Epithelial cell of prostate (primary cell): ENCODE data around the gene LRBA.
"Not testable (repeated sequence)": the region's sequence is repeated elsewhere in the genome, so short reads cannot be mapped to it uniquely, and the experiment has no call there.

ENCODE experiments used
- DNase-seq: peaks from one replicate; pipeline ENCODE4 v3.0.0-alpha.2; 2011; ENCODE audit warnings: low read depth, low spot score
- H3K27ac ChIP-seq: fragments of 450-650 bp; 2 replicates; pipeline ENCODE4 v1.5.1; 2017; ENCODE audit warnings: mild to moderate bottlenecking

The LRBA gene

DNA sequence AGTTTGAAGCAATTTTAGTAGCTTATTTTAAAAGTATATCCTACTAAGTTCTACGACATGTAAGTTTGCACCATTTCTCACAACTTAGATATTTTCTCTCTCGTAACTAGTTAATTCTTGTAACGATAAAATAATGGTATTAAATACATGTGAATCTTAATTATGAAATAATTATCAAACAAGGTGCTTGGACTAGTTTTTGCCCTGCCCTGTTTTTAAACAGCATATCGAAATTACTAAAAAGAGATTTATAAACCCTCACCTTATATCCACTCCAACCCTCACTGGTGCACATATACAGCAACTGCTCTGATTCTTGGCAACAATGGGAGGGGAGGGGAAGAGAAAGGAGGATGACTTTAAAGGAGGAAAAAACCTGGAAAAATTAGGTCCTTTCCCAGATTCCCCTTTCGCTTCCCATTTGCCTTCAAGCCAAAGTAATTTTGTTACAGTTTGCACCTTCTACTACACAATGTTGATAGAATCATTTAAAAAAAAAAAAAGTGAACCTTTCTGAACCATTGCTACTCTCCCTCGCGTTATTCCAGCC lies 434.0 kb downstream of the LRBA start:
- DNase-seq = no peak
- no peak overlapping the region for H3K27ac ChIP-seq

DNA sequence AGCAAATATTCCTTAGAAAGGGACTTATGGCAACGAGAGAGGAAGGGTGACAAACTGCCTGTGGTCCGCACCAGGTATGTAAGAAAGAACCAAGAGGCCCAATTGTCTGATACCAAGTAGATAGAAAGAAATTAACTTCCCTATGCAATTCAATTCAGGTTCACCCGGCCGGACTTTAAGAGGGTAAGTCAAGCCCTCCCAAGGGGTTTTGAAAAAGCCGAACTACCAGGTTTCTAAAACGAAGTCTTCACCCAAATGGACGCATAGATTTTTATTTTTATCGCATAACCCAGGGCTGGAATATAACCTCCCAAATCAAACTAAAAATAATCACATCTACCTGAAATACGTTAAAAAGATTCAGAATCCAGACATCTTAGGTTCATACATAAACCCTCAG lies 434.8 kb downstream of the LRBA start:
- no peak for DNase-seq
- no peak overlapping the region for H3K27ac ChIP-seq

DNA sequence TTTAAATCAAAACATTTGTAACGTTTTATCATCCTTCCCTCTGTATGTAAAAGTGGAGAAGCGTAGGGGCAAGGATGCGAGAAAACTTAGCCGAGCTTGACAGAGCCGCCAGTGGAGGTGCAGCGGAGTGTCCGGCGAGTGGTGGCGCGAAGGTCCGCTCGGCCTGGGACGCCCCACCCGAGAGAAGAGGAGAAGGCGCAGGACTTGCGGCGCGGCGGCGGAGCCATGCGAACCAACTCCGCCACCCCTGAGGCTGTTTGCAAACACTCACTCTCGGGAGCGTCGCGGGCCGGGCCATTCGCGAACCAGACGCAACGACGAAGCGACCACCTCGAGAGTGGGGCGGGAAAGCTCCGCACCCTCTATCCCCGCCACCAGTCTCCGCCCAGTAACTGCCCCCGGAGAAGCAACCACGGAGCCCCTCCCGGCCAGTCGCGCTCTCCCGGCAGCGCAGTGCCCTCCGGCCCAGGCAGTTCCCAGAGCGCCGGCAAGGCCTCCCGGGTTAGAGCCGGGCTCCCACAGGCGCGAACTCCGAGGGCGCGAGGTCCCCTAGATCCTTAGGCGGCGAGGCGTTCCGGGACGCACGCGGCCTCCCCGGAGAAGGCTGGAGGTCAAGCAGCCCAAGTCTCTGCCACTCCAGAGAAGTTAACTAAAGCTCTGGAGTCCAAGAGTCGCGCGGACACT lies 435.4 kb downstream of the LRBA start:
- H3K27ac ChIP-seq = no peak overlapping the region
- DNase-seq = no peak

DNA sequence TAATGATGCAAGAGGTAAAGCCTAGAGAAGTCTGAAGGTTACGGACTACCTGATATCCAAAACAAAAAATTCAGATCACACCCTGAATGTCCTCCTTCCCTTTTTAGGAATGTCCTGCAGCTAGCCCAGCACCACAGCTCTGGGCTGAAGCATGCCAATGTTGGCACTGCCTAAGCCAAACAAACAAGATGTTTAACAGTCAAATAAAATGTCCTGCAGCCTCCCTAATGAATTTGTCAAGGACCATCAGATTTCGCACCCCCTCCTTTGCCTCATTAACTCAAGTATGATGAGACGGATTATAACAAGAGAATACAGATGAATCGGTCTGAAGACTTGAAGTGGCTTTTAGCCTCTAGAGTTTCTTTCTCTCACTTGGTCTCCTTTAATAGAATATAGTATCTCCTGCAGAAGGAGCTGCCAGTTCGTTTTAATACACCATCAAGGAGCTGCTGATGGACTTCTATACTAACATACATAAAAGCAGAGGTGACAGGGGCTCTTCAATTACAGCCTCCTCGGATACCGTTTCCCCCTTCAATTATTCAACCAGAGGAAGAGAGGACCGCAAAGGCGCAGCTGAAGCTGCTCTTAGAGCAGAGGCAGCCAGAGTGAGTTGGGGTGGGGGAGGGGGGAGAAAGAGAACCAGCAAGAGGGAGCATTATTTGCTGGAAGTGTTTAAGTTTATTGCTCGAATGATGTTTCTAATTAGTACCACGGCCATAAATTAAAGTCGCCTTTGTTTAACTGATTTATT lies 436.2 kb downstream of the LRBA start:
- H3K27ac ChIP-seq = no peak overlapping the region
- DNase-seq = no peak

DNA sequence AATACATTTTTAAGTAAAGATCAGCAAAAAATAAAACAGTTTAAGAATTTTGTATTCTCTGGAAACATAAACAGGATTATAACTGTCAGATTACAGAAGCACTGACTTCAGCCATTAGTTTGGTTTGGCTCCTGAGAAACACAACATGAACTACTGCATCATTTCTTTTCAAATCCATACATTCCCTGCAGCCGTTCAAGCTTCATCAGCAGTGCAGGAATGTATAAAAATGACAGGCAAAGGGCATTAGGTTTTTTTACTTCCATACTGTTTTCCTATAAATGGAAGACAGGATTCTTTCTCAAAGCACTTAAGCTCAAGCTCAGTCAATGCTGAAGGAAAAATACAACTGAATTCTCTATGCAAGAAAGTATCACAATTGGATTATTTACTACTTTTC lies 437.3 kb downstream of the LRBA start:
- DNase-seq = no peak
- H3K27ac ChIP-seq = no peak overlapping the region

DNA sequence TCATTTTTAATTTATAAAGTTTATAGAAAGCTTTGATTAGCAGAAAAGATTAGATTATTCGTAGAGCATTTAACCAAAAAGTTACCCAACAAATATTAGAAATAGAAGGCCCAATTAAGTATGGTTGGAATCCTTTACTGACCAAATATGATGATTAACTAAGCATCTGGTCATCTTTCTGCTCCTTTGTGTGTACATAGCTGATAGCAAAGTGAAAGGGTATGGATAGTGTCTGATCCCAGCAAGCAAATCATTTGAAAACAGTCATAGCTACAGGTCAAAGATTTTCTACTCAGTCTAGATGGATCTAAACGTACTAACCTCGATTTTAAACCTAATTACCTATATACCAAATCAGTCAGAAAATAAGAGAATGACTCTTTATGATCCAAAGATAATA lies 440.4 kb downstream of the LRBA start:
- DNase-seq = no peak
- no peak overlapping the region for H3K27ac ChIP-seq

DNA sequence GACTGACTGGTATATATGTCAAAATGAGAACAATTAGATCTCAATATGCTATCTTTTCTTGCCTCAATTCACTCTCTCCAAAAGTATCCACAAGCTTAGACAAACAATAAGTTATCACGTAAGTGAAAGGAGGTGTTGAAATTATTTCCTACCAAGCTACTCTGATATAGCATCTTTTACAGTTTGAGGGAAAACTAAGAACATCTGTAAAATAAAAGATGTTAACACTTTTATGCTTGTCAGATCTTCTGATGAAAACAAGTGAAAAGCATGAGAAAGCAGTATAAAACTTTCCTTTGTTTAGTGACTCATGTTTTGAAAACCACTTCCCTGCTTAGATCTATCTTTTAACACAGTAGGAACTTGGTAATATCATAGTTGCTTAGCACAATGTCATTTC lies 441.6 kb downstream of the LRBA start:
- no peak for DNase-seq
- H3K27ac ChIP-seq = peak overlapping the region; percentile 11

DNA sequence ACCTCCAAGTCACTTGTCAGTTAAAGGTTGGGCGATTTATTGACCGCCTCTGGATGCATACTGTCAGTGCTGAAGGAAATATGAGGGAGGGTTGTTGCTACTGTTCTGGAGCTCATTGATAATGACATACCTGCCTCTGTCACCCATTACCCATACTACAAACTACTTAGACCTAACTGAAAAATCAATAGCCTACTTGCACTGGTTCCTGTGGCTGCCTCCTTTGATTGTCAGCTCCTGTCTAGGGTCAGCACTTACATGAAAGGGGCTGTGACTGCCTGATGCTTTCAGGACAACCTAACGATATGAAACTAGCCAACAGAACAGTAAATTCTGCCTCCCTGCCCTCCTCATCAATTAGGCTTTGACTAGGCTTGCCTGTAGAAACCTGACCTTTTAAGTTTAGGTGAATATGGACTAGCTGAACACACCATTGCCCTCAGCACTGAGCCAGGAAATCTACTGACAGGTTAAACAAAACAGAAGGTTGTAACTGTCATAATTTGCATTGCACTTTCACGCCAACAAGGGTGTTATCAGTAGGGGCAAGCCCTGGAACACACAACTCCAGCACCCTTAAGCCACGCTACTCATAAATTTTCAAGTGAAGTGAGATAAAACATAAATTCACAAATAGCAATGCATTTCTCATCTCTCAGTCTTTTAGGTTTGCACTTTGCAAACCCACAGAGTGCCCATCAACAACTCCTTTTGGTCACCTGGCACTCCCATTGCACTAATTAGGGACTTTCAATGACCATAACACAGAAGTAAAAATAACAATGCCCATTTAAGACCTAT lies 442.2 kb downstream of the LRBA start:
- H3K27ac ChIP-seq = peak overlapping the region; percentile 11

DNA sequence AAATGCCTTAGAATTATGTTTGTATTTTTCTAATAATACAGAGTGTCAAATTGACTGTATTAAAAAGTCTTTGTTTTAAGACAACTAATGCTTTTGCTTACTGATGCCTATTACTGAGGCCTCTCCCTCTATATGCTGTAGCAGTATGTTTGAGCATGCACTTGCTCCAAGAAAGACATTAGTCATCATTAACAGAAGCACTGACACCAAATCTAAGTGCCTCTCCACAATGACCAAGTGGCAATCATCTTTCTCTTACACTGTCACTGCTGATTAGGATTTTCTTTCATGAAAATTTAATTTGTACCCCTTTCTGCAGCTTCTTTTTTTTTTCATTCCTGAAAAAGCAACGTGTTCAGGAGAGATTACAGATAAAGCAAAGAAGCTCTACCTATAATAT lies 444.2 kb downstream of the LRBA start:
- DNase-seq = no peak
- no peak overlapping the region for H3K27ac ChIP-seq

More for the DNA sequence above, 442.2 kb downstream of the LRBA start:
- DNase-seq = no peak

DNA sequence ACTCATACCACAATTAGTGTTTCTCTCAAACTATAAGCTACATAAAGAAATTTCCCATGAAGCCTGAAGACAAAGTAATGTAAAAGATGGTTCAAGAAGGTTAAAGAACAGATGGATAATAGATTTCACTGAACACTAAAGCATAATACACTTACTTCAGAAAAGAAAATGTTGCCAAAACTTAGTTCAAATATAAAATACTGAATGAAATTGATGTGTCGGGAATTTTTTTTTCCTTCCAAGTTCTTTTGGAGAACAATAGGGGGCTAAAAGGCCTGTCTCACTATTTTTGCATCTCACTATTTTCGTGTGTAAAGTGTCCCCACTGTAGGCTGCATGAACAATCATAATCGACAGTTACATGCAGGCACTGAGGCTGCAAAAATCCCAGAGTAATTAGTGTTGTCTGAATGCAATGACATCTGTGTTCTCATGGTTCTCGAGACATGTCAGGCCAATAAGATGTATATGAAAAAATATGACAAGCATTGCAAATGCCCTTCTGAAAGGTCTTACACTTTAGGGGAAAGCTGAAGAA lies 445.0 kb downstream of the LRBA start:
- H3K27ac ChIP-seq = no peak overlapping the region
- DNase-seq = no peak

DNA sequence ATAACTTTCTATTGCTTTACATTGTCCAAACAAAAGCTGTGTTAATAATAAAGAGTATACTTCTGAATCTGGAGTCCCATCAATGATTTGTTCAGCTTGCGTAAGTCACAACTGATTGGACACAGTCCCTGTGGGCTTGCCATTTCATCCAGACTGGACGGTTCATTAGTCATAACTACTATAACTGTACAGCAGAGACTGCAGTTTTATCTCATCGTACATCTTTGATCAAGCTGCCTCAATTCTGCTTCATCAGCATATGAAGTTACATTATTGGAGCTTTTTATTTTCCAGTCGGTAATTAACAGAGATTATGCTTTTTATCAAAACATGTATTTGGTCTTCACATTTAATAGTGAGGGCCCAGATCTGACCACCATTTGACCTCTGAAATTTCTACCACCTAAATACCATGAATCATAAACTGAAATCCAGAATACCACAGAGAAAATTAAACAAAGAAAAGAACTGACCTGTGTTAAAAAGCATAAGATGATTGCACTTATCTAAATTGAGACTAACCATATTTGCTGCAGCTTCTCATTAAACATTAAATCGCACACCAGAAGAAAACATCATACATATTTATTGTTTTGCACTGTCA lies 445.6 kb downstream of the LRBA start:
- no peak overlapping the region for H3K27ac ChIP-seq
- no peak for DNase-seq

DNA sequence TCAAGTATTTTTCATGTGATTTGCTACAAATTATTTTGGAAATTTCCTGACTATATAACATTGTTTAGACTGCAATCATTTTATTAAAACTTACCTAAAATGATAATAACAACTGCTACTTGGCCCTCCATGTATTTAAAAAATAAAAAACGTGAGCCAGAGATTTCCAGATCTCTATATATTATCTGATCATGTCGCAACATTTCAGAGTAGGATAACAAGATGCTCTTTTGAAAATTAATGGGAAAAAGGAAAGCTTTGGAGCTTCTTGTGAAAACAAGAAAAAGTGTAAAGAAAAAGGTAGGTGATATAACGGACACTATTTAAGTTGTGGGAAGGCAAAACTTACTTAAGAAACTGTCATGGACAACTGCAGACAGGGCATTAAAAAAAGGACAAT lies 448.0 kb downstream of the LRBA start:
- no peak for DNase-seq
- no peak overlapping the region for H3K27ac ChIP-seq

DNA sequence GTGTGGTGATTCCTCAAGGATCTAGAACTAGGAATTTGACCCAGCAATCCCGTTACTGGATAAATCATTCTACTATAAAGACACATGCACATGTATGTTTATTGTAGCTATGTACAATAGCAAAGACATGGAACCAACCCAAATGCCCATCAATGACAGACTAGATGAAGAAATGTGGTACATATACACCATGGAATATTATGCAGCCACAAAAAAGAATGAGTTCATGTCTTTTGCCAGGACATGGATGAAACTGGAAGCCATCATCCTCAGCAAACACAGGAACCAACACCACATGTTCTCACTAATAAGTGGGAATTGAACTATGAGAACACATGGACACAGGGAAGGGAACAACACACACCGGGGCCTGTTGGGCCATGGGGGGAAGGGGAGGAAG lies 450.1 kb downstream of the LRBA start:
- H3K27ac ChIP-seq, DNase-seq: not testable (repeated sequence)

DNA sequence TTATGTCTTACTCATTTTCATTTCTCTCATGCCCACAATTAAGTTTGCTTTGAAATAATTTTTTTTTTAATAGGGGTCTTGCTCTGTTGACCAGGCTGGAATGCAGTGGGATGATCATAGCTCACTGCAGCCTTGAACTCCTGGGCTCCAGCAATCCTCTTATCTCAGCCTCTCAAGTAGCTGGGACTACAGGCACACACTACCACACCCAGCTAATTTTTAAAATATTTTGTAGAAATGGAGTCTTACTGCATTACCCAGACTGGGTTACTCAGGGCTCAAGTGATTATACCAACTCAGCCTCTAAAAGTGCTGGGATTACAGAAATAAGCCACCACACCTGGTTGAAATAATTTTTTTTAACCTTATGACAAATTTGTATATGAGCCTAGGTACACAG lies 452.3 kb downstream of the LRBA start:
- DNase-seq = no peak
- no peak overlapping the region for H3K27ac ChIP-seq

DNA sequence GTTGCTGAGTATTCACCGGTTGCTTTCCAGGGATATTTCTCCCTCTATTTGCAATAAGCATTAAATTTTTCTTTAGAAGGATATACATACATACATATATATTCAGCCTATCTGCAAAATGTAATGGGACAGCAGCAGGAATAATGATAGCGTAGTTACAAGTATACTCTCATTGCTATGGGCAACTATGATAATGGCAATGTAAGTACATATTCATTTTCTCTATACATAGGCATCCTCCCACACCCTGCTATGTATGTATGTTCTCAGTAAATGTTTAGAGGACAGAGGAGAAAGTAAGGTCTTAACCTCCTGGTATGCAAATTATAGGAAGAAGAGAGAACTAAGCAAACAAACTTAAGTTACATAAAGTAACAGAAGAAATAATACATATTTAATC lies 452.8 kb downstream of the LRBA start:
- DNase-seq = no peak
- no peak overlapping the region for H3K27ac ChIP-seq

DNA sequence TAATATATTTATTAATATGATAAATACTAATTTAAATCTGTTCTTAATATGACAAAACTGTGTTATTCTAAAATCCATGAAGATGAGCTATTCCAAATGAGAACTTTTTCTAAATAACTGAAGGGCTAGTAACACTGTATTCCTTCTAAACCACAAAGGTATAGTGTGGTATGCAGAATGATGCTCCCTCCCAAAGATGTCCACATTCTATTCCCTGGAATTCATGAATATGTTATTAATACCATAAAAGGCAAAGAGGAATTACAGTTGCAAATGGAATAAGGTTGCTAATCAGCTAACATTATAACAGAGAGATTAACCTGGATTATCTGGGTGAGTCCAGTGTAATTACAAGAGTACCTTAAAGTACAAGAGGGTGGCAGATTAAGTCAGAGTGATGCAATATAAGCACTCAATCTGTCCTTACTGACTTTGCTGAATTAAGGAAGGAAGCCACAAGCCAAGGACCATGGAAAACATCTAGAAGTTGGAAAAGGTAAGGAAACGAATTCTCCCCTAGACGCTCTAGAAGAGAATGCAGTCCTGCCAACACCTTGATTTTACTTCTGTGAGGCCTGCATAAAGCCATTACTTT lies 453.8 kb downstream of the LRBA start:
- no peak for DNase-seq
- no peak overlapping the region for H3K27ac ChIP-seq

DNA sequence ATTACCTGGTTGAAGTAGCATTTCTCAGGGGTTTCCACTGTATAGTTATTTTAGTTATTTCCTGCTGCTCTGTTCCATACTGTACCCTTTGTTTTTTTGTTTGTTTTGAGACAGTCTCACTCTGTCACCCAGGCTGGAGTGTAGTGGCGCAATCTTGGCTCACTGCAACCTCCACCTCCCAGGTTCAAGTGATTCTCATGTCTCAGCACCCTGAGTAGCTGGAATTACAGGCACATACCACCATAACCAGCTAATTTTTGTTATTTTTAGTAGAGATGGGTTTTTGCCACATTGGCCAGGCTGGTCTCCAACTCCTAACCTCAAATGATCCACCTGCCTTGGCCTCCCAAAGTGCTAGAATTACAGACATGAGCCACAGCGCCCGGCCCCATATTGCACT lies 457.3 kb downstream of the LRBA start:
- DNase-seq, H3K27ac ChIP-seq: not testable (repeated sequence)

DNA sequence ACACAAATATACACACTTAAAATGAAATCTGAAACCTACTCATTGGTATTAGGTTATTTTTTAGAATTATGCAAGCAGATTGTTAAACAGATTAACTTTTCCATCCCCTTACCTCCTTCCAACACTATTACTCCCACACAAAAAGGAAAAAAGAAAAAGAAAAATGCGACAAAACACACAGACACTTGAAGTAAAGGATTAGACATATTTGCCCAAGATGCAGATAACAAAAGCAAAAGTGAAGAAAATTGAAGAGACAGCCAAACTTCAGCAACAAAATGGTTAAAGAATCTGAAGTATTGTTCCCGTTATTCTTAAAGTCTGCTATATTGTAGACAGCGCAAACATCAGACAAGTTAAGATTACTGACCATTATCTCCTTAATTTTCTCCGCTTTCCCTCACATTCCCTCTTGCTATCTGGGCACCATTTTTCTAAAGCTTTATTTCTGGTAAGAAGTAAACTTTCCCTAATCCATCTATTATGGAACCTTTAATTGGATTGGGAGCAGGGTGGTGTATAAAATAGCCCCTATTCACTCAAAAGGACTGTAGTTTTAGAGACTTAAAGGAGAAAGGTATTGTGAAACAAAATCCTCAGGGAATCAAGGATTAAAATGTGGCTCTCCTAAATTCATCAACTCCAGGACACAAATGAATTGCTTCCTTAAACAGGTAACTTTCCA lies 467.8 kb downstream of the LRBA start:
- DNase-seq = no peak
- no peak overlapping the region for H3K27ac ChIP-seq

DNA sequence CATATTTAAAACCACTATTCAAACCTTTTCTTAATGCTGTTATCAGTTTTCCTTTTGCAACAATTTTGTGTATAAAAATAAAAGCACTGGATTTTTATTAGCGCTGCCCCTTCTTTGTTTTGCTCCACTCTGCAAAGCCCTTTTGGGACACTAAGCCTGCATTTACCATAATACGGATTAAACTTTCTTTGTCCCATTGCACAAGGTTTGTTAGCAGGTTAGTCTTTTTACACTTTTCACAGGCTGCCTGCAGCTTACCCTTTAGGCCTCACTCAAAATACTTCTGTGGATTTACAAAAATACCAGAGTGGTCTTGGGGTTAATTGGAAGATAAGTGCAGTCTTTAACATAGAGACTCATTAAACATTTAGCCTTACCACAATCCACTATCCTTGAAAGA lies 468.8 kb downstream of the LRBA start:
- no peak overlapping the region for H3K27ac ChIP-seq
- no peak for DNase-seq
